ENCODE measurements around the gene HASPIN.

The HASPIN gene

GRCh38 chr17:3763777-3764170, 40.1 kb downstream of the HASPIN start:
- DNase-seq (ENCODE audit: low read depth), result no peak

DNA sequence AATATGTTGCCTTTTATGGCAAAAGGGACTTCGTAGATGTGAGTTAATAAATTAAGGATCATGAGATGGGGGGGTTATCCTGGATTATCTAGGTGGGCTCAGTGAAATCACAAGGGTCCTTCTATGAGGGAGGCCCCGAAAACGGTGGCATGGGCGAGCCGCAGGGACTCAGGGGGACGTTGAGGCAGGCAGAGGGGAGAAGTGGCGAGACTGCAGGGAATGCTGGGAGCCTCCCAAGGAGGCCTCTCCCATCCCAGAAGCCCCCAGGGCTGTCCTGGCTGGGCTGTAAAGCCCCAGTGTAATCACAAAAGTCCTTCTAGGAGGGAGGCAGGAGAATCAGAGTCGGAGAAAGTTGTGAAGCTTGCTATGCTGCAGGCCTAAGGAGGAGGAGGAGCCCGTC, 42.3 kb downstream of the HASPIN start:
- DNase-seq (ENCODE audit: low read depth), result no peak

- no peak for DNase-seq (ENCODE audit: low read depth)
Observed at GRCh38 chr17:3766779-3767178, 43.1 kb downstream of the HASPIN start.

- DNase-seq (ENCODE audit: low read depth), result no peak
Observed at GRCh38 chr17:3768341-3768740, 44.6 kb downstream of the HASPIN start.

- DNase-seq (ENCODE audit: low read depth), result no peak
Observed at GRCh38 chr17:3768769-3769168, 45.1 kb downstream of the HASPIN start.

DNA sequence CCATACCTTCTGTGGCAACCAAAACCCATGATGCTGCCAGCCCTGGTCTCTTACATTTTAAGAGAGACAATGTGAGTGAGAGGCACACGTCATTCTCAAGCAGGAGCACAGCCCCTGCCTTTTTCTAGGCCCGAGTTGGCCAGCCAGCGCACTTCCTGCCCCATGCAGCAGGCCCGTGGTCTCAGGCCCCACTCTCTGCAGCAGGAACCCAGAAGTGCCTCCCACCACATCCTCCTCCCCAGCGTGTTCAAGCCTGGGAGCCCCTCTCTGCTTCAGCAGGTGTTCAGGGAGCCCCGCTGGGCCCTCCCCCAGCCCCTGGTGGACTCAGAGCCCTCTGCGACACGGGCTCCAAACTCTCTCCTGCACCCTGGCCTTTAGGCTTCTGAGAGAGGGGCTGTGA, 46.8 kb downstream of the HASPIN start:
- no peak for DNase-seq (ENCODE audit: low read depth)

DNA sequence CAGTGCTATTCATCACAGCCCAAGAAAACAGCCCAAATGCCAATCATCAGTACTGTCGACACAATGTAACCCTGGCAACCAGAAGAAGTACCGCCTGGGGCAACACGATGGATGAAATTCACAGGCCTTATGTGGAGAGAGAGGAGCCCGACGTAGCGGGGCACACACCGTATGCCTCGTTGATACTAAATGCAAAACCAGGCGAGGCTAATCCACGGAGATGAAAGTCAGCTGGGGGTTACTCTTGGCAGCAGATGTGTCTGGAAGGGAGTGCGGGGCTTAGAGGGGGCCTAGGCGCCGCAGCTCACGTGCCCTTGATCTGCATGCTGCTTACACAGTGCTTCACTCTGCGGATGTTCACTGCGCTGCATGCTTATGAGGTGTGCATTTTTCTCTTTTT, 47.4 kb downstream of the HASPIN start:
- DNase-seq (ENCODE audit: low read depth), result no peak

DNA sequence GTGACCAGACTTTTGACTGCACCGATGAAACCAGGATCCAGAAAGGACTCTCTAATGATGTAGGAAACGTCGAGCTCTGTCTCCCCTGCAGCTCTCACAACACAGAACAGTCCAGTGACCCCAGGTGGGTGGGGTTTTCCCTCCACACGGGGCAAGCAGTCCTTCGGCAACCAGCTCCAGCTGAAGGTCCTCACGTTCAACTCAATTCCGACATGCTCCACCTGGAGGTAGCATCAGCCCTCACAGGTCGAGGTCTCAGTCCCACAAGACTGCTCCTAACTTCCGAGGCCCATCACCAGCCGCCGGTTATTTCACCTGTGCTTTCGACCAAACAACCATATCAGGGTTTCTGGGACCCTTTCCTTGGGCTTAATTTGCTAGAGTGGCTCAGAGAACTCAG, 49.1 kb downstream of the HASPIN start:
- no peak for DNase-seq (ENCODE audit: low read depth)

GRCh38 chr17:3773511-3773910, 49.8 kb downstream of the HASPIN start:
- DNase-seq (ENCODE audit: low read depth), result no peak

GRCh38 chr17:3773966-3774365, 50.3 kb downstream of the HASPIN start:
- DNase-seq (ENCODE audit: low read depth), result no peak

Measured in T follicular helper cell (primary cell).